IPS-18a (cell line): ENCODE measurements around the gene TBC1D22A.

Source experiments
- H3K27ac ChIP-seq: one replicate; pipeline ENCODE4 v1.5.1; 2013; ENCODE audit warnings: low read length
- H3K27me3 ChIP-seq: one replicate; pipeline ENCODE4 v1.6.1; 2013; ENCODE audit warnings: mild to moderate bottlenecking, low read length; ENCODE audit not compliant: control insufficient read depth, insufficient read depth
- H3K36me3 ChIP-seq: one replicate; pipeline ENCODE4 v1.6.1; 2013; ENCODE audit warnings: low read depth, low read length; ENCODE audit not compliant: control insufficient read depth
- H3K4me1 ChIP-seq: one replicate; pipeline ENCODE4 v1.6.1; 2013; ENCODE audit warnings: low read depth, low read length; ENCODE audit not compliant: control insufficient read depth
- H3K4me3 ChIP-seq: one replicate; pipeline ENCODE4 v1.5.1; 2013; ENCODE audit warnings: low read length
- H3K9ac ChIP-seq: one replicate; pipeline ENCODE4 v1.6.1; 2013; ENCODE audit warnings: mild to moderate bottlenecking, low read length, moderate library complexity
- H3K9me3 ChIP-seq: one replicate; pipeline ENCODE4 v1.6.1; 2013; ENCODE audit warnings: low read depth, low read length; ENCODE audit not compliant: control insufficient read depth

TBC1D22A gene

GRCh38 chr22:46827781-46828180 is 65.3 kb downstream of the TBC1D22A start:
- no peak overlapping the region for H3K4me3 ChIP-seq
- H3K9me3 ChIP-seq, result no peaks in the 10 kb centered on the region
- H3K27ac ChIP-seq, result no peak overlapping the region
- H3K36me3 ChIP-seq, result no peaks in the 10 kb centered on the region
- no peaks in the 10 kb centered on the region for H3K4me1 ChIP-seq
- H3K27me3 ChIP-seq, result no peaks in the 10 kb centered on the region
- H3K9ac ChIP-seq, result no peak overlapping the region

GRCh38 chr22:46828323-46828900 is 66.0 kb downstream of the TBC1D22A start:
- H3K4me3 ChIP-seq, result no peak overlapping the region
- H3K4me1 ChIP-seq, result no peaks in the 10 kb centered on the region
- no peaks in the 10 kb centered on the region for H3K36me3 ChIP-seq
- H3K27me3 ChIP-seq, result no peaks in the 10 kb centered on the region
- H3K9me3 ChIP-seq, result no peaks in the 10 kb centered on the region
- H3K27ac ChIP-seq, result no peak overlapping the region
- no peak overlapping the region for H3K9ac ChIP-seq

- Histone ChIP-seq H3K9ac (no peak overlapping the region), H3K4me1 (no peaks in the 10 kb centered on the region), H3K27me3 (no peaks in the 10 kb centered on the region), H3K9me3 (no peaks in the 10 kb centered on the region), H3K27ac (no peak overlapping the region), H3K4me3 (no peak overlapping the region), H3K36me3 (no peaks in the 10 kb centered on the region)
Measured at GRCh38 chr22:46829117-46829891, 66.9 kb downstream of the TBC1D22A start.

- Histone ChIP-seq H3K4me1 (no peaks in the 10 kb centered on the region), H3K9ac (no peak overlapping the region), H3K27me3 (no peaks in the 10 kb centered on the region), H3K4me3 (no peak overlapping the region), H3K36me3 (no peaks in the 10 kb centered on the region), H3K27ac (no peak overlapping the region), H3K9me3 (peaks cover 2% of the 10 kb centered on the region)
Measured at GRCh38 chr22:46829941-46830715, 67.7 kb downstream of the TBC1D22A start.

GRCh38 chr22:46830841-46831240 is 68.4 kb downstream of the TBC1D22A start:
- Histone ChIP-seq H3K36me3 (no peaks in the 10 kb centered on the region), H3K9me3 (peaks cover 9% of the 10 kb centered on the region), H3K4me1 (no peaks in the 10 kb centered on the region), H3K9ac (no peak overlapping the region), H3K4me3 (no peak overlapping the region), H3K27ac (no peak overlapping the region), H3K27me3 (no peaks in the 10 kb centered on the region)

- Histone ChIP-seq H3K27ac (no peak overlapping the region), H3K4me1 (no peaks in the 10 kb centered on the region), H3K9me3 (peaks cover 13% of the 10 kb centered on the region), H3K4me3 (no peak overlapping the region), H3K27me3 (no peaks in the 10 kb centered on the region), H3K9ac (no peak overlapping the region), H3K36me3 (no peaks in the 10 kb centered on the region)
Measured at GRCh38 chr22:46833228-46833627, 70.8 kb downstream of the TBC1D22A start.

GRCh38 chr22:46834021-46834737 is 71.7 kb downstream of the TBC1D22A start:
- Histone ChIP-seq H3K9me3 (peaks cover 13% of the 10 kb centered on the region), H3K4me3 (no peak overlapping the region), H3K4me1 (no peaks in the 10 kb centered on the region), H3K36me3 (no peaks in the 10 kb centered on the region), H3K9ac (no peak overlapping the region), H3K27ac (no peak overlapping the region), H3K27me3 (no peaks in the 10 kb centered on the region)

- Histone ChIP-seq H3K36me3 (no peaks in the 10 kb centered on the region), H3K9me3 (peaks cover 13% of the 10 kb centered on the region), H3K27me3 (no peaks in the 10 kb centered on the region), H3K27ac (no peak overlapping the region), H3K9ac (no peak overlapping the region), H3K4me3 (no peak overlapping the region), H3K4me1 (no peaks in the 10 kb centered on the region)
Measured at GRCh38 chr22:46835288-46835687, 72.8 kb downstream of the TBC1D22A start.

- no peak overlapping the region for H3K27ac ChIP-seq
- H3K9ac ChIP-seq, result no peak overlapping the region
- peaks cover 13% of the 10 kb centered on the region for H3K9me3 ChIP-seq
- H3K4me1 ChIP-seq, result no peaks in the 10 kb centered on the region
- H3K4me3 ChIP-seq, result no peak overlapping the region
- H3K27me3 ChIP-seq, result no peaks in the 10 kb centered on the region
- no peaks in the 10 kb centered on the region for H3K36me3 ChIP-seq
Measured at GRCh38 chr22:46835693-46836092, 73.2 kb downstream of the TBC1D22A start.

- no peaks in the 10 kb centered on the region for H3K27me3 ChIP-seq
- no peak overlapping the region for H3K9ac ChIP-seq
- no peaks in the 10 kb centered on the region for H3K4me1 ChIP-seq
- H3K9me3 ChIP-seq, result no peaks in the 10 kb centered on the region
- H3K4me3 ChIP-seq, result no peak overlapping the region
- H3K27ac ChIP-seq, result no peak overlapping the region
- H3K36me3 ChIP-seq, result no peaks in the 10 kb centered on the region
Measured at GRCh38 chr22:46841522-46841921, 79.1 kb downstream of the TBC1D22A start.

GRCh38 chr22:46842606-46843005 is 80.2 kb downstream of the TBC1D22A start:
- no peaks in the 10 kb centered on the region for H3K36me3 ChIP-seq
- no peak overlapping the region for H3K9ac ChIP-seq
- H3K4me1 ChIP-seq, result no peaks in the 10 kb centered on the region
- H3K9me3 ChIP-seq, result no peaks in the 10 kb centered on the region
- H3K4me3 ChIP-seq, result no peak overlapping the region
- no peak overlapping the region for H3K27ac ChIP-seq
- H3K27me3 ChIP-seq, result no peaks in the 10 kb centered on the region
